Measurements from ENCODE around the gene OSBPL10.
A peak's percentile ranks its signal among the peaks of the same experiment; 100 is the strongest.

OSBPL10 gene

GRCh38 chr3:31958701-31959152 is 22.3 kb downstream of the OSBPL10 start:
- ATAC-seq, result no peak

DNA sequence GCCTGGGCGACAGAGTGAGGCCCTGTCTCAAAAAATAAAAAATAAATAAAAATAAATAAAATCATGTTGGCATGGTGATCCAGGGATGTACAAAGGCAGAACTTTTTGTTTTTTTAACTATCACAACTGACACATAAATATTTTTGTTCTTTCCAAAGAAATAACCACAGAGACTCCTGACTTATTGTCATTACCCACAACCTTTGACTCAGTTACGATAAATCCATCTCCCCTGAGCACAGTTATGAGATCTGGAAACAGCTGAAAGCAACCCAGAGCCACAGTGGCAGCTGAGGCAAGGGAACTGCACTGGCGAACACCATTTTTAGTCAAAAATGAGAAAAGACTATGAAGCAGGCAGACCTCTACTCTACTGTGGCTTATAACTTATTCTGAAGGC is 24.0 kb downstream of the OSBPL10 start:
- ATAC-seq, result no peak

GRCh38 chr3:31955581-31955980 is 25.5 kb downstream of the OSBPL10 start:
- no peak for ATAC-seq

- no peak for ATAC-seq
Observed at GRCh38 chr3:31953636-31954035, 27.4 kb downstream of the OSBPL10 start.

DNA sequence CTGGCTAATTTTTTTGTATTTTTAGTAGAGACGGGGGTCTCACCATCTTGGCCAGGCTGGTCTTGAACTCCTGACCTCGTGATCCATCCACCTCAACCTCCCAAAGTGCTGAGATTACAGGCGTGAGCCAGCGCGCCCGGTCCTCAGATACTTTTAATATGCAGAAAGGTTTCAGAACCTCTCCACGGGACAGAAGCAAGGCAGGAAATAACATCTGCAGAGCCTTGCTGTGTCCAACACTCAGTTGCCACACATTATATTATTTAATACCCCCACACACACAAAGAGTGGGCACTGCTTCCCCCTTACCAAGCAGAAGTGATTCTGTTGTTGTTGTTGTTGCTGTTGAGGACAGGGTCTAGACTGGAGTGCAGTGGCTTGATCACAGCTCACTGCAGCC is 28.0 kb downstream of the OSBPL10 start:
- ATAC-seq, result no peak

DNA sequence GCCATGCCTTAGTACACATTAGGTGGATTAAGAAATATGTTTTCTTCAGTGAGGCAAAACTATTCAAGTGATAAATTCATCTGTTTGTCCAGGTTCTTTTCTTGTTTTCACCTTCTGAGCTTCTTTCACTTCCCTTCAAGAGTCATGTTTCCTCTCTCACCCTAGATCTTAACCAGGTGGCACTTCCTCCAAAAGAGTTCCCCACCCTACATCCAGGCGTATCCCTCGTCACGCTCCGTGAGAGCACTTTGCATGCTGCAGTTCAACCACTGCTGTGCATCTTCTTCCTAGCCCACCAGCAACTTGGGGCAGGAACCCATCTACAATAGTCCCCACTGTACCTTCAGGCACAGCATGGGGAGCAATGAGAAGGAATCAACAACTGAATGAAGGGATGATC is 28.9 kb downstream of the OSBPL10 start:
- ATAC-seq, result no peak

DNA sequence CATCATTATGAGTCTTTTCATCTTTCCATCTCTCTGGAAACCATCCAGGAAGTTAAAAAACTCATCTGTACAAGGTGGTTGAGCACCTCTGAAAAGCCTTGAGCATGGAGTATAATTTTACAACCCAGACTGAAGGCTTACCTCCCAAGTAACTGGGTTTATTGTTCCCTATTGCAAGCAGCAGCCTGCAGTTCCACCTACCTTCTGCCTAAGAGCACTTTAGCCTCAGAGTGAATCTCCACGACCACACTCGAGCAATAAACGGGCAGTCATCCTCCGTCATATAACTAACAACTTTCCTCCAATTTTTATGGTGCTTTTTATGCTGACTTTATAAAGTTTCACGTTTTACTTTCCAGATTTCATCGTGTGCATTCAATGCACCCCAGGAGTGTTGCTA is 32.8 kb downstream of the OSBPL10 start:
- ATAC-seq, result no peak

DNA sequence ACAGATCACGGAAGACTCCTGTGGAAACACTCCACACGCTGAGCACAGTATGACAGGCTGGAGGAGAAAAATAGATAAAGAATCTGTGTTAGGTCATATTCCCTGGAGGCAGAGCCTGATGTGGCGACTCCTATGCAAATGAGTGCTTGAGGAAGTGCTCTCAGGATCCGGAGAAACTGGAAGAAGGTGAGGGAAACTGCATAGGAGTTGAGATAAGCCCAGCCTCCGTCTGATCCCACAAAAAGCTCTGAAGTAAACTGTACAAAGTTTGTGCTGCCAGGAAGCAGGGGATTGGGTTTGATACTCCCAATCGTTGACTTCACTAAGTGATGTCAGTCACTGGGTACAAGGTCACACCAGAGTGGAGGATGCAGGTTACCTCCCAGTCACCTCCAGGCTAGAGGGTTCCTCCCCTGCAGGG is 33.4 kb downstream of the OSBPL10 start:
- no peak for ATAC-seq

DNA sequence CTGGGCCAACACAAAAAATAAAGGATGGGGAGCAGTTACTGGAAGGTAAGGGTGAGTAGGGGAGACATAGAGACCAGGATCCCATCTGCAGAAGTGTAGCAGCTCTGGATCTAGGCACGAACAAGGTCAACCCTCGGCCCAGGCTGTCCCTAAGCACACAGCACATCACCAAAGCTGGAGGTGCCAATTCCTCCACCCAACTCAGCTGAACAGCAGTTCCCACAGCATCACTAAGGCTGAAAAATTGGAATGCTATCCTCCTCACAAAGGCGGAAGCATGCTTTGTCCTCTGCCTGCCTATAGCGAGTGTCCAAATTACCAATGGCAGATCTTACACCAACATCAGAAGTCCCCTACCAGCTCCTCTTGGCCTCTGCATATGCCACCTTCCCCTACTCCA is 33.9 kb downstream of the OSBPL10 start:
- ATAC-seq, result no peak

DNA sequence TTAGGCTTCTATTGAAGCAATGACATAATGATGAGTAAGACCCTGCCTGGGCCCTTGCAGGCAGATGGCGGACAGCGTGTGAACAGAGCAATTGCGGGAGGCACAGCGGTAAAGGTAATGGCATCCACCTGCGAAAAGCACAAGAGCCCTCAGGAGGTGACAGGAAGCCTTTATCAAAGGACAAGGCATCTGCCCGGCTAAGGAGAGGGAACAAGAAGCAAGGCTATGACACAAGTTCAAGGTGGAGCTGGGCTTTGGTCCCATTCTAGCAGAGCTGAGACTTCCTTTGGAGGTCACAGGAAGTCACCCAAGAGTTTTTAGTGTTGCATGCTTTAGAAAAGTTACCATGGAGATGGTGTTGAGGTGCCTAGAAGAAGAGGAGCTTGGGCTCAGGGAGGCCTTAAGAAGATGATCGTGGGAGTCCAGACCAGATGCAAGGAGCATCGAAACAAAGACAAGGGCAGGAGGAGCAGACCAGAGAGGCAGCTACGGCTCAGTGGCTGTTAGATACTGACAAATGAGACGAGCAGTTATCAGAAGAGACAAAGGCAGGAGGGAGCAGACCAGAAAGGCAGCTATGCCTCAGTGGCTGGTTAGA is 34.5 kb downstream of the OSBPL10 start:
- ATAC-seq, result no peak

- ATAC-seq, result peak in 1 of 2 donors; percentile 30
Observed at GRCh38 chr3:31945738-31946052, 35.4 kb downstream of the OSBPL10 start.

DNA sequence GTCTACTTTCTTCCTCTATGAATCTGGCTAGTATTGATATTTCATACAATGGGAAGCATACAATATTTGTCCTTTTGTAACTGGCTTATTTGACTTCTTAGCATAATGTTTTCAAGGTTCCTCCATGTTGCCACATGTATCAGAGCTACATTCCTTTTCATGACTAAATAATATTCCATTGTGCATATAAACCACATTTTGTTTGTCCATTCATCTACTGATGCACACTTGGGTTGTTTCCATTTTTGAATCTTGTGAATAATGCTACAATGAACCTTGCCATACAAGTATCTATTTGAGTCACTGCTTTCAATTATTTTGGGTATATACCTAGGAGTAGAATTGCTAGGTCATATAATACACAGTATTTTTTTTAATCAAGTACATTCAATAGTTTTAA is 38.0 kb downstream of the OSBPL10 start:
- no peak for ATAC-seq

DNA sequence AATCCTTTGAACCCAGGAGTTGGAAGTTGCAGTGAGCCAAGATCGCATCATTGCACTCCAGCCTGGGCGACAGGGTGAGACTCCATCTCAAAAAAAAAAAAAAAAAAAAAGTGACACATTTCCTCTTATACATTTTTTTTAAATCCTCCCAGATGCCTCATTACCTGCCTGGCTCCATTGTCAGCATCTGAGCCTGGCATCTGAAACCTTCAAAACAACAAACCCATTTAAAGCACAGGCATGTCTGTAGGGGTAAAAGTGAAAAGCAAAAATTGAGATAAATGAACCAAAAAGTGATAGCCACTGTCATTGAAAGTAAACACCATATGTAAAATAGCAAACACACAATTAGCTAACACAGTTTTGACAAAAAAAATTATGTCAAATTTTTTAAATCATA is 38.6 kb downstream of the OSBPL10 start:
- no peak for ATAC-seq

GRCh38 chr3:31937225-31937624 is 43.8 kb downstream of the OSBPL10 start:
- ATAC-seq, result no peak

- ATAC-seq, result no peak
Observed at GRCh38 chr3:31936420-31937060, 44.5 kb downstream of the OSBPL10 start.

DNA sequence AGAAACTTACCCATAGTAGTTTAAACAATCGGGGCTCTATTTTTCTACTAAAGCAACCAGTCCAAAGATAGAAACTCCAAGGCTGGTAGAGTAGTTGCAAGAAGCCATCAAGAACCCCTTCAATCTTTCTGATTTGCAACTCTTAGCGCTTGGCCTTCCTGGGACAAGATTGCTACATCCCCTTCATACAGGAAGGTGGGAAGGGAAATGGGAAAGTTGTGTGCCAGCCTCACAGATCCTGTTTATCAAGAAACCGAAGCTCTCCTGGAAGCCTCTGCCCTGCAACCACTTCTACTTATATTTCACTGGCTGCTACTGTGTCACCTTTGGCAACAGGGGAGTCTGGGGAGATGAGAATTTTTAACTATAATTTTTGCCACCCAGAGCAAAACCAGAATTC is 46.2 kb downstream of the OSBPL10 start:
- ATAC-seq, result no peak

DNA sequence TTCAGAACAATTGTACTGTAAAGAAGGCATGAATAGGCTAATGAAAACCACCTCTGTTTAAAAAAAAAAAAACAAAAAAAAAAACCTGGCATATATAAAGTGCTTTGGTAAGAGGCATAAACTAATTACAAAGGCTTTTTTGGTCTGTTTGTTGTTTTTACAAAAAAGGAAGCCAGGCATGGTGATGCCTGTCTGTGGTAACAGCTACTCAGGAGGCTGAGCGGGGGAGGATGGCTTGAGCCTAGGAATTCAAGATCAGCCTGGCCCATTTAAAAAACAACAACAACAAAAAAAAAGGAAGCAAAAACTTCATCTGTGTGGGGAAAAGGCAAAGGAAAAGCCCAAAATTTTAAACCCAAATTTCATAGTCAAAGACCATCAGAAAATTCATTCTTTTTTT is 47.0 kb downstream of the OSBPL10 start:
- no peak for ATAC-seq

DNA sequence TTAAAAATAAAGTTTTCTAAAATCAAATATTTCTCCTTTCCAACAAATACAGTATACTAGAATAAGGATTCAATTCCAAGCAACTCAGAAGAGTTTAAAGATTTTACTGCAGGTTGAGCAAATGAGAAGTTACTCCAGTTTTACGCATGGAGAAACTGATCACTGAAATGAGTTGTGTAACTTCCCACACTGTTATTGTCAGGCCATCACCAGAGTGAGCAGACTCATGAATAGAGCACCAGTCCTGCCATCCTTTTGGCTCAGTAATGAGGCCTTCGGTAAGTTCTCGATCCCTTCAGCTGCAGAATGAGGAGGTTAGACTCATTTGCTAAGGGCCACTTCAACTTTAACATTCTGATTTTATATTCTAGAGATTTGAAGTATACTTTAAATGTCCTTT is 48.1 kb downstream of the OSBPL10 start:
- no peak for ATAC-seq

- no peak for ATAC-seq
Observed at GRCh38 chr3:31929826-31930502, 51.1 kb downstream of the OSBPL10 start.

DNA sequence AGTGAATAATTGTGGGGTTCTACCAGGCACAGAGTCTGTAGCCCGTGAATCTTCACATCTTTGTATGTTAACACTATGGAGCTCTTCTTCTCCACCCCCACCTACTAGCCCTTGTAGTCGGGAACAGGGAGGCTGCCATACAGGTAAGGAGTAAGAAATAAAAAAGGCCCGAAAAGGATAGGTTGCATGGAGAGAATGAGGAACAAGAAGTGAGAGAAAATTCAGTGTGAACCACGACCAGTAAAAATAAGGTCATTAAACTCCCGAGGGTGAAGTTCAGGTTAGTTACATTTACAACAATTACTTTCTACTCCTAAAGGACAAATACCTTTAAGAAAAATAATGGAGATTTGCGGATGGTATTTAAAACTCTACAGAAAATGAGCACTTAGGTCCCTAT is 53.3 kb downstream of the OSBPL10 start:
- ATAC-seq, result no peak

GRCh38 chr3:31926543-31926942 is 54.5 kb downstream of the OSBPL10 start:
- ATAC-seq, result no peak

GRCh38 chr3:31925271-31925630 is 55.8 kb downstream of the OSBPL10 start:
- peak in 1 of 2 donors; percentile 43 for ATAC-seq

- ATAC-seq, result no peak
Observed at GRCh38 chr3:31924610-31925270, 56.3 kb downstream of the OSBPL10 start.

DNA sequence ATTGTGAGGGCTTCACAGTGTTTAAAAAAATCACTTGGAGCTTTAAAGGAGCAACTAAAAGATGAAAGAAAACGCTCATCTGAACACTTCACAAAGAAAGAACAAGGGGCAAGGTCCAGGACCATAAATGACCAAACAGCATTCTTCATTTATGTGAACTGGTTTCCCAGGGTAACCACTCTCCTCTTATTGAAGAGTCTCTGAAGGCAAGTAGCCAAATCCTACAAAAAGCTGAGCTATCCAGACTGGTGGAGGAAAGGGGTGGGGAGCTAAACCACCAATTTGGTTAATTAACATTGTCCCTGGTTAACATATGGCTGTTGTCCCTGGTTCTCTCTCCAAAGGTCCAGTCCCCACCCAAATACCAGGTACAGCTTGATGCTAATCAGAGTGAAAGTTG is 58.1 kb downstream of the OSBPL10 start:
- no peak for ATAC-seq
